ENCODE results near the gene RNF5. TPM values are rescaled to one million over a fixed set of nuclear protein-coding genes. Genes with fewer than 3 reads are reported as not detected.

Gene RNF5
- polyA plus RNA-seq, 4 donors = 106 to 232 (median 162) TPM

DNA sequence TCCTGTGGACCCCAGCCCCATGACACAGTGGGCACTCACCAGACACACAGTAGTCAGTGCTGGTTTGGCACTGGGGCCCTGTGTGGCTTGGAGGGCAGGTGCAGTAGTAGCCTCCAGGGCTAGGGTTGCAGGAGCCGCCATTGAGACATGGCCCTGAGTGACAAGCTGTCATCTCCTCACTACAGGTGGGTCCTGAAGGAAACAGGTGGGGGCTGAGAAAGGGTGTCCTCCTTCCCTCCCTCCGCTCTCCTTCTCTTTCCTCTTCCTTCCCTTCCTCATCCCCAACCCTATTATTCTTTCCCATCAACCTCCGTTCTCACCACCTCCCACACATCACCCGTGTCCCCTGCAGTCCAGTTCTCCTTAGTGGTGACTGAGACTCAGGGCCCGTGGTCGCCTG is 35.4 kb downstream of the RNF5 start:
- Histone ChIP-seq H3K27me3 (ENCODE audit: control insufficient read depth in 3 of 3, insufficient read depth in 3 of 3, low read length in 3 of 3) (peaks cover 0 to 2% (median 0%) of the 10 kb centered on the region in 3 donors), H3K4me1 (ENCODE audit: control insufficient read depth in 3 of 3, insufficient read depth in 2 of 3, low read depth in 1 of 3, low read length in 2 of 3) (no peaks in the 10 kb centered on the region), H3K36me3 (ENCODE audit: control insufficient read depth in 3 of 3, insufficient read depth in 2 of 3, low read depth in 1 of 3, low read length in 3 of 3) (no peaks in the 10 kb centered on the region), H3K9me3 (ENCODE audit: control insufficient read depth in 2 of 2, insufficient read depth in 1 of 2, low read depth in 1 of 2, low read length in 1 of 2) (no peaks in the 10 kb centered on the region), H3K27ac (ENCODE audit: low read depth in 1 of 3, low read length in 2 of 3) (no peak overlapping the region), H3K4me3 (ENCODE audit: low read depth in 1 of 3, low read length in 3 of 3) (no peak overlapping the region)
- FAIRE-seq (no peak), DNase-seq (no peak)
- 86 to 93% (median 91%) methylated on average over 6 of the region's 6 CpGs for WGBS, 3 donors

DNA sequence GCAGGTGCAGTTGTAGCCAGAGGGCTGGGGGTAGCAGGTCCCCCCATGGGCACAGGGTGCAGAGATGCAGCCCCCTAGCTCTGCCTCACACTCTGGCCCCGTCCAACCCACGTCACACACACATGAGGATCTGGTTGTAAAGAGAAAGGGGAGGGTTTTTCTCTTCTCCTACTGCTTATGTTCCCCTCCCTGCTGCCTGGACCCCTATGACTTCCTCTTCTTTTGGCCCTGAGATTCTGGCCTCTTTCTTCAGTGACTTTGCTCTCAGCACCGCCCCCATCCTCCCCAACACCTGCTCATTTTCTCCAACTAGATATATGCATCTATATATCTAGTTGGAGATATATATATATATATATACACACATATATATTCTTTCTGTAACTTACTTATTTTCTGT is 35.9 kb downstream of the RNF5 start:
- H3K9me3 ChIP-seq (ENCODE audit: control insufficient read depth in 2 of 2, insufficient read depth in 1 of 2, low read depth in 1 of 2, low read length in 1 of 2) = no peaks in the 10 kb centered on the region
- FAIRE-seq (no peak), DNase-seq (no peak)
- 81 to 92% (median 81%) methylated on average over 3 of the region's 3 CpGs for WGBS, 3 donors
- H3K4me3 ChIP-seq (ENCODE audit: low read depth in 1 of 3, low read length in 3 of 3) = no peak overlapping the region
- no peaks in the 10 kb centered on the region for H3K36me3 ChIP-seq (ENCODE audit: control insufficient read depth in 3 of 3, insufficient read depth in 2 of 3, low read depth in 1 of 3, low read length in 3 of 3)
- peaks cover 0 to 2% (median 0%) of the 10 kb centered on the region in 3 donors for H3K27me3 ChIP-seq (ENCODE audit: control insufficient read depth in 3 of 3, insufficient read depth in 3 of 3, low read length in 3 of 3)
- H3K4me1 ChIP-seq (ENCODE audit: control insufficient read depth in 3 of 3, insufficient read depth in 2 of 3, low read depth in 1 of 3, low read length in 2 of 3) = no peaks in the 10 kb centered on the region
- H3K27ac ChIP-seq (ENCODE audit: low read depth in 1 of 3, low read length in 2 of 3) = no peak overlapping the region

DNA sequence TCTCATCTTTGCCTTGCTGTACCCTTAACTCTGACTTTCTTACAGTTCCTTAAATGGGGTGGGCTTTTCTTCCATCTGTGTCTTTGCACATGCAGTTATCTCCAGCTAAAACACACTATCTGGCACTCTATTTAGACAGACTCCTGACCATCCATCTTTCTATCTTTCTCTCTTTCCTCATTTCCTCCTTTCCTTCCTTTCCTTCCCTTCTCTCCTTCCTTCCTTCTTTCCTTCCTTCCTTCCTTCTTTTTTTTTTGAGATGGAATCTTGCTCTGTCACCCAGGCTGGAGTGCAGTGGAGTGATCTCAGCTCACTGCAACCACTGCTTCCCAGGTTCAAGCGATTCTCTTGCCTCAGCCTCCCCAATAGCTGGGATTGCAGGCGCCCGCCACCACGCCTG is 37.4 kb downstream of the RNF5 start:
- 95 to 99% (median 98%) methylated on average over 4 of the region's 4 CpGs for WGBS, 3 donors
- no peaks in the 10 kb centered on the region for H3K36me3 ChIP-seq (ENCODE audit: control insufficient read depth in 3 of 3, insufficient read depth in 2 of 3, low read depth in 1 of 3, low read length in 3 of 3)
- no peak overlapping the region for H3K4me3 ChIP-seq (ENCODE audit: low read depth in 1 of 3, low read length in 3 of 3)
- no peak overlapping the region for H3K27ac ChIP-seq (ENCODE audit: low read depth in 1 of 3, low read length in 2 of 3)
- H3K9me3 ChIP-seq (ENCODE audit: control insufficient read depth in 2 of 2, insufficient read depth in 1 of 2, low read depth in 1 of 2, low read length in 1 of 2) = no peaks in the 10 kb centered on the region
- H3K4me1 ChIP-seq (ENCODE audit: control insufficient read depth in 3 of 3, insufficient read depth in 2 of 3, low read depth in 1 of 3, low read length in 2 of 3) = no peaks in the 10 kb centered on the region
- DNase-seq (no peak), FAIRE-seq (no peak)
- peaks cover 0 to 2% (median 0%) of the 10 kb centered on the region in 3 donors for H3K27me3 ChIP-seq (ENCODE audit: control insufficient read depth in 3 of 3, insufficient read depth in 3 of 3, low read length in 3 of 3)

DNA sequence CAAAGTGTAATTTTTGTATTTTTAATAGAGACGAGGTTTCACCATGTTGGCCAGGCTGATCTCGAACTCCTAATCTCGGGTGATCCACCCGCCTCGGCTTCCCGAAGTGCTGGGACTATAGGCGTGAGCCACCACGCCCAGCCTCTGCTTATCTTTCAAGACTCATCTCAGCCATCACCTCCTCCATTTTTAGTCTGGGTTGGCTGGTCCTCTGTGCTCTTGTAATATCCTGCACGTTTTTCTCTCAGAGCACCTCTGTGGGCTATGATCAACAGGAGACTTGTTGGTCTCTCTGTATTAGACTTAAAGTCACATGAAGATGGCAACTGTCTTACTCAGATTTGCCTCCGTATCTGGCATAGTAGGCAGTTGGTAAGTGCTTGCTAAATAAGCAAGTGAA is 38.1 kb downstream of the RNF5 start:
- no peaks in the 10 kb centered on the region for H3K4me1 ChIP-seq (ENCODE audit: control insufficient read depth in 3 of 3, insufficient read depth in 2 of 3, low read depth in 1 of 3, low read length in 2 of 3)
- DNase-seq (no peak), FAIRE-seq (no peak)
- H3K27ac ChIP-seq (ENCODE audit: low read depth in 1 of 3, low read length in 2 of 3) = no peak overlapping the region
- H3K4me3 ChIP-seq (ENCODE audit: low read depth in 1 of 3, low read length in 3 of 3) = no peak overlapping the region
- peaks cover 0 to 2% (median 0%) of the 10 kb centered on the region in 3 donors for H3K27me3 ChIP-seq (ENCODE audit: control insufficient read depth in 3 of 3, insufficient read depth in 3 of 3, low read length in 3 of 3)
- no peaks in the 10 kb centered on the region for H3K9me3 ChIP-seq (ENCODE audit: control insufficient read depth in 2 of 2, insufficient read depth in 1 of 2, low read depth in 1 of 2, low read length in 1 of 2)
- 77 to 81% (median 78%) methylated on average over 10 of the region's 10 CpGs for WGBS, 3 donors
- no peaks in the 10 kb centered on the region for H3K36me3 ChIP-seq (ENCODE audit: control insufficient read depth in 3 of 3, insufficient read depth in 2 of 3, low read depth in 1 of 3, low read length in 3 of 3)

DNA sequence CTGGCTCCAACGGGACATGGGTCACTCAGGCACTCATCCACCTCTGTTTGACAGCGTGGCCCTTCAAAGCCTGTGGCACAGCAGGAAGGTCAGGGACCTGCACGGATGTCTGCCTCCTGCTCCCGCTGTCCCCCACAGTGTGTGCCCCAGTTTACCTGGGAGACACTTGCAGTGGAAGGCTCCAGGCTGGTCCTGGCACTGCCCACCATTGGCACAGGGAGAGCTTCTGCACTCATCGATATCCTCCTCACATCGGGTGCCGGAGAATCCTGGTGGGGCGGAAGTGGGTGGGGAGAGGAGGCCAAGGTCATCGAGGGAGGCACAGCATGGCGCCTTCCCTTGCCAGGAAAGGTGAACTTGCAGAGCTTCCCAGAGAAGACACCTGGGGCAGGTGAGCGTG is 38.8 kb downstream of the RNF5 start:
- no peak overlapping the region for H3K4me3 ChIP-seq (ENCODE audit: low read depth in 1 of 3, low read length in 3 of 3)
- DNase-seq = no peak
- no peaks in the 10 kb centered on the region for H3K4me1 ChIP-seq (ENCODE audit: control insufficient read depth in 3 of 3, insufficient read depth in 2 of 3, low read depth in 1 of 3, low read length in 2 of 3)
- H3K9me3 ChIP-seq (ENCODE audit: control insufficient read depth in 2 of 2, insufficient read depth in 1 of 2, low read depth in 1 of 2, low read length in 1 of 2) = no peaks in the 10 kb centered on the region
- FAIRE-seq = no peak
- 85 to 91% (median 86%) methylated on average over 11 of the region's 11 CpGs for WGBS, 3 donors
- no peak overlapping the region for H3K27ac ChIP-seq (ENCODE audit: low read depth in 1 of 3, low read length in 2 of 3)
- no peaks in the 10 kb centered on the region for H3K36me3 ChIP-seq (ENCODE audit: control insufficient read depth in 3 of 3, insufficient read depth in 2 of 3, low read depth in 1 of 3, low read length in 3 of 3)
- peaks cover 0 to 2% (median 0%) of the 10 kb centered on the region in 3 donors for H3K27me3 ChIP-seq (ENCODE audit: control insufficient read depth in 3 of 3, insufficient read depth in 3 of 3, low read length in 3 of 3)

DNA sequence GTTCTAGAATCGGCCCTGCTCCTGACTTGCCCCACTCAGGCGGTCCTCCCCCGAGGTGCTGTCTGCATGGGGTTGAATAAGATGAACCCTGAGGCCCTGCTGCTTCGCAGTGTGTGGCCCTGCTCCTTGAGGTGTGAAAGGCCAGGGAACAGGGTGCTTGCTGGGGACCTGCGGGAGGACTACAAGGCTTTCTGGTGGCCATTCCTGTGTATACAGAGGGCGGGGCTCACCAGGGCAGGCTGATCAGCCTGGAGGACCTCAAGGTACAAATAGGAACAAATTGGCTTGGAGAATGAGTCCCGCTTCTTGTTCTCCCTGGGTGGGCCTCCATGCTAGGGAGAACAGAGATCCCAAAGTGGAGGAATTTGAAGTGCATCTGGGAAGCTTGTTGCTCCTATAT is 40.0 kb downstream of the RNF5 start:
- H3K4me1 ChIP-seq (ENCODE audit: control insufficient read depth in 3 of 3, insufficient read depth in 2 of 3, low read depth in 1 of 3, low read length in 2 of 3) = no peaks in the 10 kb centered on the region
- no peak for DNase-seq
- H3K27me3 ChIP-seq (ENCODE audit: control insufficient read depth in 3 of 3, insufficient read depth in 3 of 3, low read length in 3 of 3) = peaks cover 0 to 2% (median 0%) of the 10 kb centered on the region in 3 donors
- no peaks in the 10 kb centered on the region for H3K9me3 ChIP-seq (ENCODE audit: control insufficient read depth in 2 of 2, insufficient read depth in 1 of 2, low read depth in 1 of 2, low read length in 1 of 2)
- WGBS, 3 donors = 74 to 80% (median 77%) methylated on average over 7 of the region's 7 CpGs
- FAIRE-seq = no peak
- no peaks in the 10 kb centered on the region for H3K36me3 ChIP-seq (ENCODE audit: control insufficient read depth in 3 of 3, insufficient read depth in 2 of 3, low read depth in 1 of 3, low read length in 3 of 3)
- no peak overlapping the region for H3K4me3 ChIP-seq (ENCODE audit: low read depth in 1 of 3, low read length in 3 of 3)
- no peak overlapping the region for H3K27ac ChIP-seq (ENCODE audit: low read depth in 1 of 3, low read length in 2 of 3)

DNA sequence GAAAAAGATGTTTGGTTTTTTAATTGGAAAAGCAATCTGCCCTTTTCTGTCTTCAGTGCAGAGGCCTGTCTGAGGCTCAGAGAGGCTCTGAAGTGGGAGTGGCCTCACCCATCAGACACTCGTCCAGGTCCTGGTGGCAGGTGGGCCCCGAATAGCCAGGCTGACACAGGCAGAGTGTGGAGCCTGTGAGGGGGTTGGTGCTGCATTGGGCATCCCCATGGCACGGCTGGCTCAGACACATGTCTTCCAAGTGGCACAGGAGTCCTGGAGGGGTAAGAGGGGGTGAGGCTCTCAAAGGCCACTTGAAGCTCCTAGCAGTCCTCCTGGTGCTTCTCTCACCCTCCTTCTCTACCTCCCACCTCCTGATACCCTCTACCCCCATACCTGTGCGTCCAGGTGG is 41.8 kb downstream of the RNF5 start:
- FAIRE-seq = no peak
- H3K9me3 ChIP-seq (ENCODE audit: control insufficient read depth in 2 of 2, insufficient read depth in 1 of 2, low read depth in 1 of 2, low read length in 1 of 2) = no peaks in the 10 kb centered on the region
- H3K27ac ChIP-seq (ENCODE audit: low read depth in 1 of 3, low read length in 2 of 3) = no peak overlapping the region
- H3K36me3 ChIP-seq (ENCODE audit: control insufficient read depth in 3 of 3, insufficient read depth in 2 of 3, low read depth in 1 of 3, low read length in 3 of 3) = no peaks in the 10 kb centered on the region
- no peak for DNase-seq
- no peaks in the 10 kb centered on the region for H3K4me1 ChIP-seq (ENCODE audit: control insufficient read depth in 3 of 3, insufficient read depth in 2 of 3, low read depth in 1 of 3, low read length in 2 of 3)
- WGBS, 3 donors = 73 to 80% (median 75%) methylated on average over 3 to 4 of the region's 4 CpGs
- peaks cover 0 to 2% (median 0%) of the 10 kb centered on the region in 3 donors for H3K27me3 ChIP-seq (ENCODE audit: control insufficient read depth in 3 of 3, insufficient read depth in 3 of 3, low read length in 3 of 3)
- no peak overlapping the region for H3K4me3 ChIP-seq (ENCODE audit: low read depth in 1 of 3, low read length in 3 of 3)

DNA sequence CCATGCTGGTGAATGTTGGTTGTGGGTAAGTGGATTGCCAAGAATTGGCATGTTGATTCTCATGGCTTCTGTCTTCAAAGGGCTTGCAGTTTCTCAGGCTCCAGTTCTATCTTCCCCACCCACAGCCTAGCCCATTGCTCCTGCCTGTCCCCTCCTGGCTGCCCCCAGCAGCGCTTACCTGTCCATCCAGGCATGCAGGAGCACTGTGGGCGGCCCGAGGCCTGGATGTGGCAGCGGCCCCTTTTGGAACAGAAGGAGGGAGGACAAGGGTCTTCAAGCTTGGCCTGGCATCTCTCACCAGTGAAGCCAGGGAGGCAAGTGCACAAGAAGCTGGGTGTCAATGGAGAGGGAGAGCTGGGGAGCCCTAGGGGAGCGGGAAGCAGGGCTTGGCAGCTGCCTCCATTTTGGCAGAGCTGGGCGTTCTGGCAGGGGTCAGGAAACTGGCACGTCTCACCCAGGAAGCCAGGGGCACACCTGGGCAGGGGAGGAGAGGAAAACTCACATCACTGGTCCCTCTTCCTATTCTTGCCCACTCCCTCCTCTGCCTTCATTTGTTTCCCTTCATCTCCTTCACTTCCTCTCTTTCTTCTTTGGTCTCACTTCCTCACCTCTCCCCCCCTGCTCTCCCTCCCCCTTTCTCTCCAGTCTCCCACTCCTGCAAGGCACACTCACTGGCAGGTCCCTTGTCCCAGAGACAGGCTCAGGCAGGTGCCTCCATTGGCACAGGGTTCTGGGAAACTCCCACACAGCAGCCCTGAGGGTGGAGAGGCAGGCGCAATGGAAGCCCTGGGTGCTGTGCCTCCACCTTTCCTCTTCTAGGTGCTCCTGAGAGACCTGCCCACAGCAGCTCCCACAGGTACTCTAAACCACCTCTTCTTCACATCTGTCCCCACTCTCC is 44.4 kb downstream of the RNF5 start:
- Histone ChIP-seq H3K27me3 (ENCODE audit: control insufficient read depth in 3 of 3, insufficient read depth in 3 of 3, low read length in 3 of 3) (peaks cover 0 to 2% (median 0%) of the 10 kb centered on the region in 3 donors), H3K27ac (ENCODE audit: low read depth in 1 of 3, low read length in 2 of 3) (no peak overlapping the region), H3K4me1 (ENCODE audit: control insufficient read depth in 3 of 3, insufficient read depth in 2 of 3, low read depth in 1 of 3, low read length in 2 of 3) (no peaks in the 10 kb centered on the region), H3K36me3 (ENCODE audit: control insufficient read depth in 3 of 3, insufficient read depth in 2 of 3, low read depth in 1 of 3, low read length in 3 of 3) (no peaks in the 10 kb centered on the region), H3K9me3 (ENCODE audit: control insufficient read depth in 2 of 2, insufficient read depth in 1 of 2, low read depth in 1 of 2, low read length in 1 of 2) (no peaks in the 10 kb centered on the region), H3K4me3 (ENCODE audit: low read depth in 1 of 3, low read length in 3 of 3) (no peak overlapping the region)
- 80 to 88% (median 88%) methylated on average over 7 to 8 of the region's 8 CpGs for WGBS, 3 donors
- DNase-seq (no peak), FAIRE-seq (no peak)
